HepG2 (cell line): ENCODE results near the gene GCN1. TPM values are rescaled to one million over a fixed set of nuclear protein-coding genes. Genes with fewer than 3 reads are reported as not detected.

ENCODE experiments used
- ATAC-seq: fragments of 200-7000 bp; cut with Tn5 transposase; 3 replicates; pipeline ENCODE4 v1.9.1; 2020; ENCODE audit warnings: mild to moderate bottlenecking, moderate library complexity
- BruUV-seq: library from RNA; stranded (reverse); fragments of 400-500 nt; replicated peaks from 2 replicates; lab custom pipeline; 2021; lab: Mats Ljungman, UMichigan
- CTCF ChIA-PET: fragments of 300-600 bp; formaldehyde crosslinking; extraction: SDS; loops from one replicate; lab custom pipeline; 2021; ENCODE audit warnings: low total read pairs, inconsistent platforms, low intra/inter-chr PET ratio; lab: Yijun Ruan, JAX
- POLR2A ChIA-PET: fragments of 350-600 bp; sonication (Branson Sonifier 250); formaldehyde crosslinking; loops from one replicate; lab custom pipeline; 2020; ENCODE audit warnings: antibody characterized with exemption, inconsistent platforms; lab: Yijun Ruan, JAX
- DNase-seq: peaks from one replicate; pipeline ENCODE4 v3.0.0-alpha.2; 2015; ENCODE audit warnings: low spot score
- FAIRE-seq: peaks from 3 replicates; lab custom pipeline; 2011; peaks lifted over from hg19 to GRCh38; lab: Jason Lieb, UNC
- H2AFZ ChIP-seq: one replicate; pipeline ENCODE4 v1.6.1; 2011; ENCODE audit warnings: low read length, inconsistent platforms
- H3K27ac ChIP-seq: fragments of 300-600 bp; 3 replicates; pipeline ENCODE4 v1.8.0; 2011; ENCODE audit warnings: mixed run types, mild to moderate bottlenecking, mixed read lengths, low read length, inconsistent platforms; ENCODE audit not compliant: insufficient read depth; ENCODE audit errors: extremely low read length
- H3K27me3 ChIP-seq, 2 experiments: fragments of 200-600 bp in 1 of 2; 2 replicates in 1 of 2; 3 replicates in 1 of 2; pipeline versions ENCODE4 v1.6.0 to v1.8.0; 2011; ENCODE audit warnings: low read length in 2 of 2, mild to moderate bottlenecking in 2 of 2, moderate library complexity in 2 of 2, inconsistent platforms in 1 of 2; ENCODE audit not compliant: insufficient read depth in 2 of 2, control insufficient read depth in 1 of 2
- H3K36me3 ChIP-seq, 2 experiments: fragments of 200-600 bp in 1 of 2; replicated peaks in 1 of 2; 2 replicates in 1 of 2; 3 replicates in 1 of 2; pipeline versions ENCODE4 v1.5.1 to v1.8.0; 2011; ENCODE audit warnings: low read length in 2 of 2, inconsistent platforms in 1 of 2; ENCODE audit not compliant: insufficient read depth in 2 of 2, control insufficient read depth in 1 of 2
- H3K4me1 ChIP-seq: 2 replicates; pipeline ENCODE4 v1.5.1; 2012; ENCODE audit warnings: low read length, inconsistent platforms; ENCODE audit not compliant: insufficient read depth
- H3K4me2 ChIP-seq: 2 replicates; pipeline ENCODE4 v1.6.0; 2011; ENCODE audit warnings: low read depth, low read length, inconsistent platforms
- H3K4me3 ChIP-seq, 3 experiments: fragments of 200-600 bp in 1 of 3; sonication (generic), shearing (Covaris generic) in 1 of 3; replicated peaks in 1 of 3; 2 replicates each; pipeline ENCODE4 v1.5.1; 2011 to 2016; ENCODE audit warnings: low read length in 3 of 3, inconsistent platforms in 2 of 3, low read depth in 2 of 3, mild to moderate bottlenecking in 2 of 3, control low read depth in 1 of 3, mixed read lengths in 1 of 3; ENCODE audit not compliant: insufficient read depth in 1 of 3
- H3K79me2 ChIP-seq: one replicate; pipeline ENCODE4 v1.6.1; 2011; ENCODE audit warnings: low read length, inconsistent platforms; ENCODE audit not compliant: insufficient read depth
- H3K9ac ChIP-seq: 2 replicates; pipeline ENCODE4 v1.6.0; 2011; ENCODE audit warnings: mild to moderate bottlenecking, low read depth, low read length, inconsistent platforms; ENCODE audit not compliant: insufficient read depth
- H3K9me3 ChIP-seq: 2 replicates; pipeline ENCODE4 v1.5.1; 2012; ENCODE audit warnings: mild to moderate bottlenecking, low read length
- H4K20me1 ChIP-seq: 2 replicates; pipeline ENCODE4 v1.6.0; 2011; ENCODE audit warnings: inconsistent platforms, mild to moderate bottlenecking, low read length, moderate library complexity; ENCODE audit not compliant: insufficient read depth
- ETS1 ChIP-seq: sonication (generic); formaldehyde crosslinking; IDR thresholded peaks from 2 replicates; pipeline ENCODE4 v1.4.0; 2020; ENCODE audit warnings: missing genetic modification reagents
- HOMEZ ChIP-seq: IDR thresholded peaks from 2 replicates; pipeline ENCODE4 v1.6.1; 2016; ENCODE audit warnings: low read depth
- KDM5A ChIP-seq: fragments of 200-600 bp; sonication (generic); IDR thresholded peaks from 2 replicates; pipeline ENCODE4 v1.7.0; 2018; ENCODE audit warnings: antibody characterized with exemption, mild to moderate bottlenecking, low read length, borderline replicate concordance
- NFE2L1 ChIP-seq: sonication (generic); formaldehyde crosslinking; IDR thresholded peaks from 2 replicates; pipeline ENCODE4 v1.4.0; 2020; ENCODE audit warnings: missing genetic modification reagents, mild to moderate bottlenecking, borderline replicate concordance
- RAD21 ChIP-seq: fragments of 450-650 bp; formaldehyde crosslinking; IDR thresholded peaks from 2 replicates; pipeline ENCODE4 v1.5.0; 2020; ENCODE audit warnings: mild to moderate bottlenecking
- TBP ChIP-seq: sonication (generic); formaldehyde crosslinking; IDR thresholded peaks from 2 replicates; pipeline ENCODE4 v1.5.0; 2020; ENCODE audit warnings: missing genetic modification reagents
- ZBTB7A ChIP-seq: sonication (generic); formaldehyde crosslinking; IDR thresholded peaks from 2 replicates; pipeline ENCODE4 v1.8.0; 2022; ENCODE audit warnings: mild to moderate bottlenecking, missing genetic modification reagents
- ZNF382 ChIP-seq: sonication (generic); formaldehyde crosslinking; IDR thresholded peaks from 2 replicates; pipeline ENCODE4 v1.5.0; 2020; ENCODE audit warnings: missing genetic modification reagents, mild to moderate bottlenecking, borderline replicate concordance
- ZNF550 ChIP-seq: sonication (generic); formaldehyde crosslinking; IDR thresholded peaks from 2 replicates; pipeline ENCODE4 v1.4.0; 2020; ENCODE audit warnings: mild to moderate bottlenecking, missing genetic modification reagents, borderline replicate concordance
- ZNF746 ChIP-seq: sonication (generic); formaldehyde crosslinking; IDR thresholded peaks from 2 replicates; pipeline ENCODE4 v1.8.0; 2022; ENCODE audit warnings: mild to moderate bottlenecking, missing genetic modification reagents
- WGBS: methylation state at CpG from one replicate; pipeline ENCODE4 v1.1.6; 2017; ENCODE audit warnings: low lambda C conversion rate; 5-methylcytosine and 5-hydroxymethylcytosine counted together
- in situ Hi-C: cut with HindIII; loops from 2 replicates; pipeline ENCODE4 v1.10.0; 2017; ENCODE audit warnings: low pct_unique_long_range_greater_than_20kb; ENCODE audit not compliant: extremely low pct_ligation_motif_present
- intact Hi-C: fragments of 100-400 bp; cut with micrococcal nuclease; formaldehyde crosslinking; loops from one replicate; pipeline ENCODE4 v1.10.0; 2022; ENCODE audit not compliant: unreplicated experiment
- polyA plus RNA-seq, 8 experiments: library from polyadenylated mRNA; depleted of rRNA in 3 of 8; stranded (reverse) in 7 of 8; unstranded in 1 of 8; fragments of >200 nt; fragmentation: Illumina TruSeq in 4 of 8; extraction: Trizol in 4 of 8; gene quantifications; 2 replicates each; pipeline versions ENCODE4 v1.2.1 to v1.2.3, GENCODE V29; 2011 to 2016; ENCODE audit warnings: low read depth in 4 of 8, missing spikeins in 1 of 8, mixed read lengths in 1 of 8; ENCODE audit not compliant: insufficient read depth in 1 of 8
- total RNA-seq, 5 experiments: library from RNA; depleted of rRNA; stranded (reverse); fragments of >200 nt; fragmentation: Illumina TruSeq; extraction: Trizol; gene quantifications; 2 replicates each; pipeline ENCODE4 v1.2.3, GENCODE V29; 2016; ENCODE audit warnings: low read depth in 1 of 5
- TF ChIP-seq, protein P1 (sequence below): sonication (generic); formaldehyde crosslinking; IDR thresholded peaks from 2 replicates; pipeline ENCODE4 v1.5.1; 2020; ENCODE audit warnings: missing genetic modification reagents, mild to moderate bottlenecking, borderline replicate concordance

Gene GCN1
- total and polyA plus RNA-seq, 2 of the 13 experiments (the other 11 are each of a cell fraction or from before 2014, with no cell fraction given) = 58.2 to 83.0 TPM

DNA sequence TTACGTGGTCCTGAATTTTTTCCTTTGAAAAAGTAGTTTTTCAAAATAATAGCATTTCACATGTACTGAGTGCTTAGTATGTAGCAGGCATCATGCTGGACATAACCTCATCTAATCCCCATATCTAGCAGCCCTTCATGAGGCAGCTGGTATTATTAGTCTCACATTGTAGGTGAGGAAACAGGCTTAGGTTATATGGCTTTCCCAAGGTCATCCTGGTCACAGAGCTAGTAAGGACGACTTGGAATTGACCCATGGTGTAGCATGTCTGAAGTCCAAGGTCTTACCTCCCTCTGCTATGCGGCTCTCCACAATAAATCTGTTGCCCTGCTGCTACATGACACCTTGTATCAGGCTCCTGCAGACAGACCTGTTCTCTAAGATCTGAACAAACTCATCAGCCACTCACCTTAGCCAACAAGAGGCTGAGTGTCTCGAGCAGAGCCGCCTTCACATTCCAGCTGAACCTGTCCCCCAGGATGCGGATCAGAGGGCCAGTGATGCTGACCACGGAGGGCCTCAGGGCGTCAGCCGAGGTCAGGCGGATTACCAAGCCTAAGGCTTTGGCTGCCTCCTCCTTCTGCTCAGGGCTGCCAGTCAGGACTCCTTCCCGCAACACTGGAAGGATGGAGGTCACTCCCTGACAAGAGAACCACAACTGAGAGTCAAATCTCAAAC, 58.3 kb downstream of the GCN1 start:
- TF ChIP-seq KDM5A (no peak), ETS1 (CRISPR knock-in tag) (no peak), TBP (no peak), HOMEZ (CRISPR knock-in tag) (no peak), NFE2L1 (CRISPR knock-in tag) (no peak), ZNF550 (CRISPR knock-in tag) (no peak), ZNF746 (CRISPR knock-in tag) (no peak), RAD21 (CRISPR knock-in tag) (no peak), ZNF382 (CRISPR knock-in tag) (no peak), ZBTB7A (no peak)
- TF ChIP-seq, protein P1, sequence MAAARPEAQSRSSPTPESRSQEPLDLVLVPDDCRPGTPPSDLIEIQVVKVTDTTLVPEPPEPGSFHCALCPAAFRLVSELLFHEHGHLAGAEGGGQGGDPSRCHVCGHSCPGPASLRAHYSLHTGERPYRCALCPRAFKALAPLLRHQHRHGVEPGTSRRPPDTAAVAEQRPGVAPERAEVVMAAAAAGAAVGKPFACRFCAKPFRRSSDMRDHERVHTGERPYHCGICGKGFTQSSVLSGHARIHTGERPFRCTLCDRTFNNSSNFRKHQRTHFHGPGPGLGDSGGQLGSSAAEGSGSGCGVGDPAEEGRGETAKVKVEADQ = no peak
- no peak overlapping the region for H3K9ac ChIP-seq
- in situ Hi-C loops = no loop called here
- intact Hi-C loops = no loop called here
- H3K4me3 ChIP-seq = no peak overlapping the region
- no peaks in the 10 kb centered on the region for H3K79me2 ChIP-seq
- no peaks in the 10 kb centered on the region for H3K4me1 ChIP-seq
- H3K36me3 ChIP-seq = peaks cover 75 to 94% of the 10 kb centered on the region in 2 experiments
- no TSS peak for BruUV-seq
- FAIRE-seq = no peak
- no peaks in the 10 kb centered on the region for H3K27me3 ChIP-seq
- 91% methylated on average over 11 of the region's 11 CpGs for WGBS
- POLR2A ChIA-PET = interaction anchor here (1.3 kb wide), 1 partner anchor 65 kb away, joined by 3 read pairs; the partner anchor contains the start of gene RPLP0
- CTCF ChIA-PET = no interaction called here
- H3K9me3 ChIP-seq = no peaks in the 10 kb centered on the region
- H3K27ac ChIP-seq = no peak overlapping the region
- no peak overlapping the region for H2AFZ ChIP-seq
- H3K4me2 ChIP-seq = no peak overlapping the region
- no peak for DNase-seq
- H4K20me1 ChIP-seq = no peaks in the 10 kb centered on the region
- no peak for ATAC-seq
